GM23248 (cell line): ENCODE measurements around the gene JPT2.

Experiments
- EZH2 ChIP-seq: fragments of 200-600 bp; sonication (generic); IDR thresholded peaks from 2 replicates; pipeline ENCODE4 v1.6.1; 2018; ENCODE audit warnings: antibody characterized with exemption, mild to moderate bottlenecking; ENCODE audit not compliant: insufficient read depth, poor library complexity, severe bottlenecking
- EZH2phosphoT487 ChIP-seq: fragments of 200-600 bp; sonication (generic); IDR thresholded peaks from 2 replicates; pipeline ENCODE4 v1.6.1; 2018; ENCODE audit warnings: antibody characterized with exemption, moderate library complexity, mild to moderate bottlenecking, low read depth; ENCODE audit not compliant: insufficient read depth

GRCh38 chr16:1656808-1657617, 21.1 kb upstream of the JPT2 start:
- TF ChIP-seq EZH2 (no peak), EZH2phosphoT487 (no peak)
